ENCODE data around the gene TPSG1.
A peak's percentile ranks its signal among the peaks of the same experiment; 100 is the strongest.
"Not testable (repeated sequence)": the region's sequence is repeated elsewhere in the genome, so short reads cannot be mapped to it uniquely, and the experiment has no call there.

TPSG1 gene

GRCh38 chr16:1260101-1260680 lies 35.1 kb upstream of the TPSG1 start:
- Mint-ChIP-seq H3K36me3 (no peaks in the 10 kb centered on the region), H3K27me3 (peaks cover 17% of the 10 kb centered on the region), H3K27ac (no peak overlapping the region), H3K4me3 (no peak overlapping the region), H3K4me1 (peaks cover 4% of the 10 kb centered on the region), H3K9me3 (no peaks in the 10 kb centered on the region)

DNA sequence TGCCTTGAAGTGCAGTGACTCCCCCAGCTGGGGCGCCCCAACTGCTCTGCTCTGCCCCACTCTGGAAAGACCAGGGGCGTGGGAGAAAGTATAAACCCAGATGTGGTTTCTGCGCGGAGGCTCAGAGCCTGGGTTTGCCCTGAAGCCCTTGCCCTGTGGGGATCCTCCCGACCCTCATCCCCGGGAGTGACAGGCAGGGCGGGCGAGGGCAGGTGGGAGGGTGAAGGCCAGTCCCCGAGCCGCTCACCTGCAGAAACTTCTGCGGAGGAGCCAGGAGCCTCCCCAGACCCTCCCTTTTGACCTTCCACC lies 34.6 kb upstream of the TPSG1 start:
- no peak overlapping the region for H3K27ac Mint-ChIP-seq
- H3K36me3 Mint-ChIP-seq, result no peaks in the 10 kb centered on the region
- peaks cover 17% of the 10 kb centered on the region for H3K27me3 Mint-ChIP-seq
- no peak overlapping the region for H3K4me3 Mint-ChIP-seq
- peaks cover 4% of the 10 kb centered on the region for H3K4me1 Mint-ChIP-seq
- H3K9me3 Mint-ChIP-seq, result no peaks in the 10 kb centered on the region

DNA sequence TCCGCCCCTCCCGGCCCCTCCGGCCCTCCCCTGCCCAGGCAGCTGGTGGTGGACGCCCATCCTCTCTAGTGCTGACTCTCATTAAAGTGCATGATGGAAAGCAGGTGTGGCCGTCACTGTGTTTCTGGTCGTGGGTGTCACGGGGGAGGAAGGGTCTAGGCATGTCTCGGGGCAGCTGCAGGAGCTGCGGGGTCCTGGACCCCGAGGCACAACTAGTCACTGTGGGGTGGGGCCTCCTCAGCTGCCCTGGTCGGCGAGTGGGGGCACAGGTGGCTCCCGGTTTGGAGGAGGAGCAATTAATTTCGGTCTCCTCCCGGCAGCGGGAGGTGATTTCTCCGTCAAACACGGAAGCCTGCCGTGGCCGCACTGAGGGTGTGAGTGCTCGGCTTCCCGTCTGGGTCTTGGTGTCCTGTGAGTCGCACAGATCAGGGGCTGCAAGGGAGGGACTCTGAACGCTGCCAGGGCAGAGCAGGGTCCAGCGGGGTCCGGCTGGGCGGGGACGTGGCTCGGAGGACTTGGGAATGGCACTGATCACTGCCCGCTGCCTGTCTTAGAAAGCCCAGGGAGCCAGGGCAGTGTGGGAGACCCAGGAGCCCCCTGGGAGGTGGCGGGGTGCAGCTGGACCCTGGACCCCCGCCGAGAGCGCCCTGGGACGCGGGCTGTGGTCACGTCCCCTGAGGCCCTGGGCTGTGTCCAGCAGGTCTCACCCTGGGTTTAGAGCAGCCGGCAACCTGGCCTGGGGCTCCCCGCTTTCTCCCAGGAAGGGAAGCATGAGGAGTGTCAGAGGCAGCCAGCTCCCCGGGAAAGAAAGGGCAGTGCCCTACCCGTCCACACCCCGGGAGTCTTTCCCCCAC lies 34.1 kb upstream of the TPSG1 start:
- Mint-ChIP-seq H3K4me3 (peak overlapping the region; percentile 12), H3K4me1 (peaks cover 4% of the 10 kb centered on the region), H3K9me3 (no peaks in the 10 kb centered on the region), H3K27me3 (peaks cover 17% of the 10 kb centered on the region), H3K27ac (no peak overlapping the region), H3K36me3 (no peaks in the 10 kb centered on the region)

DNA sequence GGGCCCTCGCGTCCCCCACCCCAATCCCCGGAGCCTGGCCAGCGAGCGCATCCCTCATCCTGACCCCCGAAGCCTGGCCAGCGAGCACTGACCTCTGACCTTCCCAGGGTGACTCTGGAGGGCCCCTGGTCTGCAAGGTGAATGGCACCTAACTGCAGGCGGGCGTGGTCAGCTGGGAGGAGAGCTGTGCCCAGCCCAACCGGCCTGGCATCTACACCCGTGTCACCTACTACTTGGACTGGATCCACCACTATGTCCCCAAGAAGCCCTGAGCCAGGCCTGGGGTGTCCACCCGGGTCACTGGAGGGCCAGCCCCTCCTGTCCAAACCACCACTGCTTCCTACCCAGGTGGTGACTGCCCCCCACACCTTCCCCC lies 33.1 kb upstream of the TPSG1 start:
- Mint-ChIP-seq H3K36me3 (no peaks in the 10 kb centered on the region), H3K4me3 (no peak overlapping the region), H3K27me3 (peaks cover 17% of the 10 kb centered on the region), H3K4me1 (peaks cover 4% of the 10 kb centered on the region), H3K9me3 (no peaks in the 10 kb centered on the region), H3K27ac (no peak overlapping the region)

DNA sequence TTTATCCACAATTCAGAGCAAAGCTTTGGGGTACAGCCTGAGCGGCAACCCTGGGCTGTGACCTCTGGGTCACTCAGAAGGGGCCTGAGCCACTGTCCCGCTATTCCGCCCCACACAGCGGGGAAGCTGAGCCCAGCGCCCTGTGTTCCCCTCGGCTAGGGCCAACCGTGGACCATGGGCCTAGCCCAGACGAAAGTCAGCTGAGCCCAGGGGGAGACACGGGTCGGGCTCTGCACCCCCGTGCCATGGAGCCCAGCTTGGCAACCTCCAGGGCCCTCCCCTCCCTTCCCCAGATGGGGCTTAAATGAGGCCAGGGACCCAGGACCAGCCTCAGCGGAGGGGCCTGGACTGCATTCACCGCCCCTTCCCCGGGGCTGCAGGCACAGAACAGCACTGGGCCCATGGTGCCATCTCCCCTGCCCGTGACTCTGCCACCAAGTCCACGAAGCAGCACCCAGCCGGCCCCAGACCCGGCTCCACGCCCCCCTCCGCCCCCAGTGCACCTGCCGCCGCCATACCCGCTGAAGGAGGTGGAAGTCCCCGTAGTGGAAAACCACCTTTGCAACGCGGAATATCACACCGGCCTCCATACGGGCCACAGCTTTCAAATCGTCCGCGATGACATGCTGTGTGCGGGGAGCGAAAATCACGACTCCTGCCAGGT lies 32.6 kb upstream of the TPSG1 start:
- H3K27ac Mint-ChIP-seq, result no peak overlapping the region
- H3K27me3 Mint-ChIP-seq, result peaks cover 17% of the 10 kb centered on the region
- H3K9me3 Mint-ChIP-seq, result no peaks in the 10 kb centered on the region
- peaks cover 4% of the 10 kb centered on the region for H3K4me1 Mint-ChIP-seq
- no peak overlapping the region for H3K4me3 Mint-ChIP-seq
- H3K36me3 Mint-ChIP-seq, result no peaks in the 10 kb centered on the region

DNA sequence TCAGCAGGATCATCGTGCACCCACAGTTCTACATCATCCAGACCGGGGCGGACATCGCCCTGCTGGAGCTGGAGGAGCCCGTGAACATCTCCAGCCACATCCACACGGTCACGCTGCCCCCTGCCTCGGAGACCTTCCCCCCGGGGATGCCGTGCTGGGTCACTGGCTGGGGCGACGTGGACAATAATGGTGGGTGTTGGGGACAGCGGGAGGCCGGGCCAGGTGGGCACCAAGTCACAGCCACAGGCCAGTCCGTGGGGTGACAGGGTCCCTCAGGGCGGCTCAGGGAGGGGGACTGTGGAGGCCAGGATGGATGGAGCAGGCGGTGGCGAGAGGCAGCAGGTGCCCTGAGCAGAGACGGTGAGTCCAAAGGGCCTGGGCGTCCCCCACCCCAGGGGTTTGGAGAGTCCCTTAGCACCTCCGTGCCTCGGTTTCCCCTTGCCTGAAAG lies 31.8 kb upstream of the TPSG1 start:
- Mint-ChIP-seq H3K4me3 (no peak overlapping the region), H3K27ac (no peak overlapping the region), H3K9me3 (no peaks in the 10 kb centered on the region), H3K36me3 (no peaks in the 10 kb centered on the region), H3K27me3 (peaks cover 13% of the 10 kb centered on the region), H3K4me1 (peaks cover 4% of the 10 kb centered on the region)

GRCh38 chr16:1256296-1256873 lies 31.3 kb upstream of the TPSG1 start:
- H3K27ac Mint-ChIP-seq, H3K4me3 Mint-ChIP-seq, H3K4me1 Mint-ChIP-seq, H3K36me3 Mint-ChIP-seq, H3K9me3 Mint-ChIP-seq: not testable (repeated sequence)
- H3K27me3 Mint-ChIP-seq, result peaks cover 10% of the 10 kb centered on the region

- H3K27ac Mint-ChIP-seq, H3K4me1 Mint-ChIP-seq, H3K27me3 Mint-ChIP-seq, H3K4me3 Mint-ChIP-seq, H3K36me3 Mint-ChIP-seq, H3K9me3 Mint-ChIP-seq: not testable (repeated sequence)
Observed at GRCh38 chr16:1255276-1256122, 30.4 kb upstream of the TPSG1 start, which contains the start of gene TPSD1. TSS of gene TPSD1 (plus strand) at chr16:1256069. CDS start at chr16:1256281, 212 bp downstream.

DNA sequence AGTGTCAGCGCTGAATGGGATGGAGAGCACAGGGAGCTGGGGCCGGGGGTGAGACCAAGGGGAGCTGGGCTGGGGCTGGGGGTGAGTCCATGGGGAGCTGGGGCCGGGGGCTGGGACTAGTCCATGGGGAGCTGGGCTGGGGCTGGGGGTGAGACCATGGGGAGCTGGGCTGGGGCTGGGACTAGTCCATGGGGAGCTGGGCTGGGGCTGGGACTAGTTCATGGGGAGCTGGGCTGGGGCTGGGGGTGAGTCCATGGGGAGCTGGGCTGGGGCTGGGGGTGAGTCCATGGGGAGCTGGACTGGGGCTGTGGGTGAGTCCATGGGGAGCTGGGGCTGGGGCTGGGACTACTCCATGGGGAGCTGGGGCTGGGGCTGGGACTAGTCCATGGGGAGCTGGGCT lies 29.8 kb upstream of the TPSG1 start:
- H3K4me1 Mint-ChIP-seq, H3K36me3 Mint-ChIP-seq, H3K9me3 Mint-ChIP-seq, H3K27me3 Mint-ChIP-seq, H3K4me3 Mint-ChIP-seq, H3K27ac Mint-ChIP-seq: not testable (repeated sequence)

DNA sequence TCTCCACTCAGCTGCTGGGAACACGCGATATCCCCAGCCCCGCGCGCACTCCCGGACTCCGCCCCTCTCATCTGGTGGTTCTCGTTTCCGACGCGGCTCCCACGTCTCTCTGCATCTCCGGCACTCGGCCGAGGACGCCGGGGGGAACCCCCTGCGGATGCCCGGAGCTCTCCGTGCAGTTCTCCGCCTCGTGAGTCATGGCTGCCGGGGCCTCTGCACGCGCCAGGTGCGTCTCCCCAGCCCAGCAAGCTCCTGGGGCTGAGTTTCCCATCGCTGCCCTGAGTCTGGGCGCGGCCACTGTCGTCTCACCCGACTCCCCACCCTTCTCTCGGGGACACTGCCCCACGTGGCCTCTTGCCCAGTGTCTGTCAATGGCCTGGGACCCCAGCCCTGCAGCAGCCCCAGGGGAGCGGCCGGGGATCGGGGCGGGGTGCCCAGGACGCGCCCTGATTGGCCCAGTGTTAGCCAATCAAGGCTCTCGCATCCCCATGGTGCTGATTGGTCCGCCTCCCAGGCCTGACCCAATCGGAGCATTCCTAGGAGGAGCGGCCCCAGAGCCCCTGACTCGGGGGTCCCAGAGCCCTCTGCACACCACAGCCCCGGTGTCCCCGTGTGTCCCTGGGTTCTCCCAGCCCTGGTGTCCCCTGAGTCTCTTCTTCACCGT lies 28.8 kb upstream of the TPSG1 start:
- H3K4me1 Mint-ChIP-seq, H3K27me3 Mint-ChIP-seq, H3K4me3 Mint-ChIP-seq, H3K36me3 Mint-ChIP-seq, H3K9me3 Mint-ChIP-seq, H3K27ac Mint-ChIP-seq: not testable (repeated sequence)

DNA sequence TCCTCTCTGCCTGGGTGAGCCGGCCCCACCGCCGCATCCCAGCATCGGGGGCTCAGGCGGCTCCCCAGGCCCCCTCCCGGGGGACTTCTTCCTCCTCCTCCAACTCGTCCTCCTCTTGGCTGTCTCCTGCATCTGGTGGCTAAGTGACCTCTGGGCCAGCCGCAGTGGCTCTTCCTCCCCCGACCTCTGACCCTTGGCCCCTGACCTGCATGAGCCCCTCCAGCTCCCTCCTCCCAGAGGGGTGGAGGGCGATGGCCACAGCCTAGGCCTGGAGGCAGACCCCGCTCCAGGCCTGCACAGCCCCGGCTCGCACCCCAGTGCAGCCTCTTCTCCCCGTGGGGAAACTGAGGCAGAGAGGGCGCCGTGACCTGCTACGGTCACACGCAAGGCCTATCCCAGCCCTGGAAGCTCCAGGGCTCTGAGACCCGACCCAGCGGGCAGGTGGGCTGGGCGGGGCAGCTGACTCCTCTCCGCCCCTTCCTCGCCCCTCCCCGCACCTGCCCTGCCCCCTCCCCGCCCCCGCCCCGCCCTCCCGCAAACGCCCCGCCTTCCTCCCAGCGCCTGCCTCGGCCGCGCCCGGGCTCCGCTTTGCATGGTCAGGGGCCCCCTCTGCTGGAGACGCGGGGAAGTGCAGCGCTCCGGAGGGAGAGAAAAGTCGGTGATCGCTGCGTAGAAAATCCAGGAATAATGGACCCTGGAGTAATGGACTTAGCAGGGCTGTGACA lies 24.1 kb upstream of the TPSG1 start:
- not testable (repeated sequence) for H3K4me3 Mint-ChIP-seq, H3K4me1 Mint-ChIP-seq, H3K9me3 Mint-ChIP-seq, H3K36me3 Mint-ChIP-seq, H3K27me3 Mint-ChIP-seq, H3K27ac Mint-ChIP-seq

DNA sequence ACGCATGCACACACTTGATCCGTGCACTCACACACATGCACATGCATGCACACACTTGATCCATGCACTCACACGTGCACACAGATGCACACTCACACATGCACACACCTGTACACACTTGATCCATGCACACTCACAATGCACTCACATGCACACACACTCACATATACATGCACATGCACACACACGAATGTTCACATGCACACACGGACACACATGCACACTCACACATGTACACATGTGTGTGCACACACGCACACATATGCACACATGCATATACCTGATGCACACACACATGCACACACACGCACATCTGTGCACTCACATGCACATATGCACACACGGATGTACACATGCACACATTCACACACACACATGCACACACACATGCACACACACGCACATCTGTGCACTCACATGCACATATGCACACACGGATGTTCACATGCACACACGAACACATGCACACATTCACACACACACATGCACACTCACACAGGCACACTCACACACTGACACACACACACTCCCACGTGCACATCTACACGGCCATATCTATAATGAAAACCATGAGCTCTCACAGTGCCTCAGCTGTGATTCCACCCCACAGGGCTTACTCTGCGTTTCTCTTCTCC lies 23.0 kb upstream of the TPSG1 start:
- not testable (repeated sequence) for H3K27me3 Mint-ChIP-seq, H3K4me1 Mint-ChIP-seq, H3K4me3 Mint-ChIP-seq, H3K27ac Mint-ChIP-seq, H3K36me3 Mint-ChIP-seq, H3K9me3 Mint-ChIP-seq

DNA sequence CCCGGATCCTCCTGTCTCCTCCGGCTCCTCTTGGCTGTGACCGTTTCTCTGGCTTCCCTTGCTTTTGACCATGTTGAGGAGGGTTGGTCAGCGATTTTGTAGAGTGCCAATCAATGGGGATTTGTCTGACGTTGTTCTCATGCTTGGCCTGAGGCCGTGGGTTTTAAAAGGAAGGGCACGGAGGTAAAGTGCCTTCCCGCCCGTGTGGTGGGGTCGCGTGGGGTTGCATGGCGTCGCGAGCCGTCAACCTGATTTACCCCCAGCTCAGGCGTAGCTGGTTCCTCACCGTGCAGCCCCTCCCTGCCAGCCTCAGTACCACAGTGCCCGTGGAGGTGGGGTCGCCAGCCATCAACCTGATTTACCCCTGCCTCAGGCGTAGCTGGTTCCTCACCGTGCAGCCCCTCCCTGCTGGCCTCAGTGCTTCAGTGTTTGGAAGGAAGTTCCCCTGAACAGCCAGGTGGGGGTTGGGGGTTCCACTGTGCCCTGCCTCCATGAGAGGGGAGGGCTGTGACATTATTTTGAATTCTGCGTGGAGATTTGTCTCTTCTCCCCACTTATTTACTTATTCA lies 20.5 kb upstream of the TPSG1 start:
- Mint-ChIP-seq H3K36me3 (no peaks in the 10 kb centered on the region), H3K27ac (no peak overlapping the region), H3K9me3 (no peaks in the 10 kb centered on the region), H3K4me1 (no peaks in the 10 kb centered on the region), H3K4me3 (no peak overlapping the region), H3K27me3 (peaks cover 2% of the 10 kb centered on the region)

DNA sequence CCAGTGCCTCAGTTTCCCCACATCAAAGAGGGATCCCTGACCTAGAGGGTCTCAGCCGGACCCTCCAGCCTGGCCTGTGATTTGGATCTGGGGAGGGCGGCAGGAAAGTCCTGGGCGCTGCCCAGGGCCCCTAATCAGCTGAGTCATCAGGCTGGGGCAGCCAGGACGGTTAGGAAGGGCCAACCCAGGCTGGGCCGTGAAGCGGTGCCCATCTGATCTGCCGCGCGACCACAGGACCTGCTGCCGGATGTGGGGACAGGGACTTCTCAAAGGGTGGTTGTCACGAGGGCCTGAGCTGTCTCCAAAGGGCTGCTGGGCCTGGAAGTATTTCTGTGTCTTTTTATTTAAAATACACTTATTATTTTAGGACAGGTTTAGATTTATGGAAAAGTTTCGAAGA lies 19.8 kb upstream of the TPSG1 start:
- Mint-ChIP-seq H3K27me3 (peaks cover 2% of the 10 kb centered on the region), H3K36me3 (no peaks in the 10 kb centered on the region), H3K9me3 (no peaks in the 10 kb centered on the region), H3K4me3 (no peak overlapping the region), H3K27ac (no peak overlapping the region), H3K4me1 (no peaks in the 10 kb centered on the region)

All from activated naive CD4-positive, alpha-beta T cell treated with anti-CD3 and anti-CD28 coated beads, Interleukin-2, amount 50 U/mL, for 24 hours (primary cell).